HG03064 (cell line): ENCODE data around the gene CENPP.

Source experiments
- ATAC-seq: cut with Tn5 transposase; IDR thresholded peaks from one replicate; pipeline ENCODE4 v1.9.1; 2021; ENCODE audit warnings: low read depth; ENCODE audit not compliant: unreplicated experiment

The CENPP gene

GRCh38 chr9:92325269-92325990, at the start of gene CENPP, which contains the start of gene NOL8:
TSS of gene CENPP (plus strand) at chr9:92325953.
TSS of gene NOL8 (minus strand) at chr9:92325350. CDS start at chr9:92324161, 1,189 bp downstream.
- ATAC-seq: peak; percentile 94

- ATAC-seq: no peak
These were observed 49.3 kb upstream of the CENPP start for GRCh38 chr9:92276331-92277032.

GRCh38 chr9:92278110-92278509, 47.6 kb upstream of the CENPP start:
- no peak for ATAC-seq

DNA sequence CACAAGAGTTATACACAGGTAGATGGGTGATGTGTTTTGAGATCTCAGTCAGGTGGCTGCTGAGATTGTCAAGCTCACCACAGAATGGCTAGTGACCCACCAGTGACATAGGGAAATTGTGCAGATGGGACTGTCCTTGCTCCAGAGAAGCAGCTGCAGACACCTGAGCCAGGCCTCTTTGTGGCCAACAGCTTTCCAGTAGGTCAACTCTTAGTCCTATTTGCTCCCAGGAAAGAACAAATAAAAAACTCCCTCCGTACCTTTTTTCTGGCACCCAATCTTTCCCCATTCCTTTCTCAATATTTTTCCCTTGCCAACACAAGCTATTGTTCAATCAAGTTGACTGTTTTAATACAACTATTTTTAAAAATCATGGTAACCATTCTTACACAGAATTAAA, 46.5 kb upstream of the CENPP start:
- ATAC-seq: no peak

- ATAC-seq: no peak
These were observed 35.9 kb upstream of the CENPP start for GRCh38 chr9:92289708-92290390.

- no peak for ATAC-seq
These were observed 34.8 kb upstream of the CENPP start for GRCh38 chr9:92290785-92291429.

DNA sequence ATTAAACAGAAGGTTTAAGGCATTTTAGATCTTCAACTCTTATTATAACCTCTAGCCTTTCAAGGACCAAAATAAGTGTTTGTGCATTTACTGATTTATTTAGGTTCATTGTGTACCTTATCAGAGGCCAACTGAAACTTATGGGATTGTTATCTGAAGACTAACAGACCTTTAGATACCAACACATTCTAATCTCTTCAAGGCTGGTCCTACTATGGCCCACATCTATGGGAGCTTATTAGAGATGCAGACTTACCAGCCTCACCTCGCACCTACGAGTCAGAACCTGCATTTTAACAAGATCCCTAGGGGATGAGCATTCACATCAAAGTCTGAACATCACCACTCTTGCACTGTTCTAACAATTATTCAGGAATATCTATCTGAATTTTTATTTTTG, 34.2 kb upstream of the CENPP start:
- no peak for ATAC-seq

DNA sequence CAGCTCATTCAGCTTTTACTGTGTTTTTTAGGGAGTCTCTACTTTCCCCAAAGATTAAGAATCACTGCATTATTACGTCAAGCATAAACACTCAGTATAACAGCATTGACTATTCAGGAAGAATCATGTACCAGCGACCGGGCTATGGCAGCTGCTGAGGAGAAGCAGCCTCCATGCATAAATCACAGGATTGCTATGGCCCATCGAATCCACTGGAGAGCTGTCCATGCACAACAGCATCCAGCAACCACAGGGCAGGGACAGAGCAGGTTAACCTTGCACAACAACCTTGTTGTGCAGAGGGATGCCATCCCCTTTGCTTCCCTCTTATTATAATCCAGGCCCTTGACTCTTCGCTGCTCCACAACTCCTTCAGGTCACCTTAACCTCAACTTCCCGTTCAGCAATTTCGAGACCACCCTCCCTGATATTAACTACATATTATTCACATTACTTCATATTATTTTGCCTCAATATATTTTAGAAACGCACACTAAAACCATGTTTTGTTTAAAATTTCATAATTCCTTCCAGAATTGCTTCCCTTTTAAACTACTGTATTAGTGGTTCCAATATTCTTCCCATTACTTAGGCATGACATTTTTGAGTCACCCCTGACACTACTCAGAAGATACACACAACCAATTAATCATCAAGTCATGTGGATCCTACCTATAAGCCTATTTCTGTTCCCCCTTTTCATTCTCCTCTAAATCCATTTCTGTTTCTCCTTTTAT, 33.2 kb upstream of the CENPP start:
- ATAC-seq: no peak

GRCh38 chr9:92293075-92293354, 32.7 kb upstream of the CENPP start:
- ATAC-seq: no peak

DNA sequence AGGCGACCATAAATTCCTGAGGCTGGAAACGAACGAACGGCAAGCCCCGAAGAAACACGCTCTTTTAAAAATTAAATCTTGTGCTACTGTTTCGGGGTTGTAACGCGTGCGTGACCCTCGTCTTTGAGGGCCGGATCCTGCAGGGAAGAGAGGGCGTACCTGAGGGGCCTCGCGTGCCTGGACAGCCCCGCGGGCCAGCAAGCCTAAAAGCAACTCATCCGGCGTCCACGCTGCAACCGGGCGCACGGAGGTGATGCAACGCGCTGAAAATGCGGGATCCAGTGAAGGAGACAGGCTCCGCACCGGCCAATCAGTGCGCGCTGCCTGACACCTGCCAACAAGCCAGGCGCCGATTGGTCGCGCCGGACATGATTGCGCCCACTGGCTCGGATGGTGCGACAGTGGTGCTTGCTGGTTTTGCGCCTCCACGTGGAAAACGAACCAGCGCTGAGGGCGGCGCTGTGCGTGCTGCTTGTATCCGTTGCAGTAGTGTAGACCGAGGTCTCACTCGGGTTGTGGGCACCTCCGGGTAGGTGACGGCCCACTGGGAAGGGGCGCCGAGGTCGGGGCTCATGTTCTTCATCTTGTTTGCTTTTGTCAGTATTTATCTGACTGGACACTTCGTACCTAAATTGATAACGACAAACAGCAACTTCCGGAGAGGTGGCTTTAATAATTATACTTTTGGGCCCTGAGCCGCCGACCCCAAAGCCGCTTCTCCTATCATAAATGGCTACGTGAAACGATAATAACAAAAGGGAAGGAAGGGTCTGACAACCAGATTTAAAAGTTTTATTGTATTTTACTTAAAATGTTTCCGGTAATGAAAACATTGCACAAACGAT, 32.1 kb upstream of the CENPP start, which contains the start of gene IARS1:
TSS of gene IARS1 (minus strand) at position 246 of the 845 bp plus-strand sequence. CDS start 4,278 bp downstream, outside the sequence.
- peak; percentile 91 for ATAC-seq

DNA sequence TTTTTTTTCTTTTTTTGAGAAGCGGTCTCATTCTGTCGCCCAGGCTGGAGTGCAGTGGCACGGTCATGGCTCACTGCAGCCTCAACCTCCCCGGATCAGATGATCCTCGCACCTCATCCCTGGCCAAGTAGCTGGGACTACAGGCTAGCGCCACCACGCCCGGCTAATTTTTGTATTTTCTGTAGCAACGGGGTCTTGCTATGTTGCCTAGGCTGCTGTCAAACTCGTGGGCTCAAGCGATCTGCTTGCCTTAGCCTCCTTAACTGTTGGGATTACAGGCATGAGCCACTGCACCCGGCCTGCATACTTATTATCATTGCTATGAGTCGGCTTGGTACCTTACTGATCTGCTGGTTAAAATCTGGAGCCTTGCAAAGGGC, 31.5 kb upstream of the CENPP start:
- no peak for ATAC-seq

- ATAC-seq: no peak
These were observed 30.4 kb upstream of the CENPP start for GRCh38 chr9:92295240-92295790.

DNA sequence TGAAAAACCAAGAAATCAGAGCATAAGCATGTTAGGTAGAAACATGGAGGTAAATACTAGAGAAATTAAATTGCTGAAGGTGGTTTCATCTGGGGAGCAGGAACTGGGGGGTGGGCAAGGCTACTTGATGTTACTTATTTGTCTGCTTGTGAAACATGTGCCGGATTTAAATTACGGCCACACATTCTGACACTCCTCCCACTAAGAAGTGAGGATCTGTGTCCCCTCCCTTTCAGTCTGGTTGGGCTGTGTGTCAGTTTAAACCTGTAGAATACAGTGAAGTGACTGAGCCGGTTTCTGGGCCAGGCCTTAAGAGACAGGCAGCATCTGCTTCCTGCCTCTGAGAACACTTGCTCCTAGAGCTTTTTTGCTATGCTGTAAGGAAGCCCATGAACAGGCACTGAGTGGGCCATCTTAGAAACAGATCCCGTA, 29.9 kb upstream of the CENPP start:
- no peak for ATAC-seq

- ATAC-seq: no peak
These were observed 28.1 kb upstream of the CENPP start for GRCh38 chr9:92297611-92298010.

GRCh38 chr9:92298036-92298435, 27.7 kb upstream of the CENPP start:
- ATAC-seq: no peak

DNA sequence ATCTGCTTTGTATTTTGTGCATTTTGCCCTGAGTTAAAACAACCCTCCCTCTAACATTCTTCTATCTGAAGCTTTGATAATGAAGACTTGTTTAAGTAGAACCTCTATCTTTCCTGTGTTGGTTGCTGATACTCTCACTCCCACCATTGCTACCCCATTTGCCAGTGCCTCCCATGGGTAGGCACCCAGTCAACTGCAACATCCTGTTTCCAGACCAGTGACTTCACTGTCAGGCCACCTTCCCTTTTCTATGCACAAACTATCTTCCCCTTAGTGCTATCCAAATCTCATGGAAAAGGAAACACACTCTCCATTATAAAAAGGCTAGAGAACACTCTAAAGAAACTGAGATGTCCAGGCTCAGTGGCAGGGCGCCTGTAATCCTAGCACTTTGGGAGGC, 26.6 kb upstream of the CENPP start:
- ATAC-seq: no peak

DNA sequence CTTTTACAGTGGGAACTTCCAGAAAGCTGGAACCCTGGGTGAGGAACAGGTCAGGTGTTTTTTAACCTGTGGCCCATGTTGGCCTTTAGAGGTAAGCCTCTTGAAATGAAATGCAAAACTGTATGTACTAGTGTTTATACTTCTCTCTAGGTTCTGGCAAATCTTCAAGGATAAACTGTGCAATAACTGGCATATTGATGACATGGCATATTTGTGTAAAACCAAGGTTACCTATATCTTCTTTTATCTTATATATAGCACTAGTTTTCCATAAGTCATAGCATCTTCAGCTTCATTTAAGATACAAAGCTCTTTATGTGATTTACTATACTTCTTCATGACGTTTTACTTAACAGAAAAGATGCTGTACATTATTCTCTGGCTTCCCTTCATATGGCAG, 24.8 kb upstream of the CENPP start:
- ATAC-seq: no peak

DNA sequence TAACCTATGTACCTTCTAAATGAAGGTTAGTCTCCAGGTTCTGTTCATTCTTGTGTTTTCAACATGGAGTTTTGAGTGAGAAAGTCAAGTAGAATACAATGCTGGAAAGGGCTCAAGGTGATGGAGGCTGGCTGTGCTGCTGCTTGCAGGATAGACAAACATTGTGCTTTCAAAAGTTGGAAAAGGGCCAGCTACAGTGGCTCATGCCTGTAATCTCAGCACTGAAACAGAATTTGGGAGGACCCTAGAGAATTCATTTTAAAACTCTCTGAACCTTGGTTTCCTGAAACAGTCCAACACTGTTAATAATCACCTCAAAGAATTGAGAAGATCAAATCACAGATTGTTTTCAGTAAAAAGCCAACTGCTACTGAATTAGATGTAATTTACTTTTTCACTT, 16.9 kb upstream of the CENPP start:
- no peak for ATAC-seq

GRCh38 chr9:92310562-92310961, 15.2 kb upstream of the CENPP start:
- ATAC-seq: no peak
